ENCODE measurements around the gene ZBTB18.

Gene ZBTB18

DNA sequence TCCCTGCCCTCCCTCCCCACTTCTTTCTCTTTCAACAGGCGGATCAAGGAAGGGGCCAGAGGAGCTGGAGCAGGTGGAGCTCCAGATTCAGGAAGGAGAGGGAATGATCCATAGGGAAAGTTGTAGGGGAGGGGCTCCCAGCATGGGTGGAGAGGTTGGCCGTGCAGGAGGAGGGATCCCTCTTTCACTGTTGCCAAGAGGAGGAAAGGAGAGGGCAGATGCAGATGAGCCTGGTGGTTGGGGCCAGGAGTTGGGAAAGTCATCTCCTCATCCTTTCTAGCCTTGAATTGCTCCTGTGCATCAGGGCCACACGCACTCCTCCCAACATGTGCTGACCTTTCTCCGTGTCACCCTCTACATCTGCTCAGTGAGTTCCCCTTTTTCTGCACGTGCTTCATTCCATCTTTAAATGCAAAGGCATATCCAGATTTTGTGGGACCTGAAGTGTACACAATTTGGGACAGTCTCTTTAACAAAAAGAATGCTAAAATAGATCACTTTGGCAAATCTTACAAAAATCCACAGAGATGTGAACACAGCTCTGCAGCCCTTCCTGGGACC, 32.4 kb downstream of the ZBTB18 start:
- no peaks in the 10 kb centered on the region for H3K79me1 ChIP-seq (ENCODE audit: low read length)
- DNase-seq, result no peak
- no peak overlapping the region for H2BK12ac ChIP-seq (ENCODE audit: low read length)
- no peak overlapping the region for H3K4me2 ChIP-seq (ENCODE audit: low read length)
- H2AK5ac ChIP-seq (ENCODE audit: low read length), result no peak overlapping the region
- no peaks in the 10 kb centered on the region for H3K36me3 ChIP-seq (ENCODE audit: control insufficient read depth in 1 of 2, insufficient read depth in 2 of 2, low read length in 2 of 2)
- no peak overlapping the region for H3K4ac ChIP-seq (ENCODE audit: low read depth, low read length)
- no peak overlapping the region for H3K27ac ChIP-seq (ENCODE audit: low read depth, low read length)
- no peak overlapping the region for H2AFZ ChIP-seq (ENCODE audit: insufficient read depth, low read length, poor library complexity)
- no peak overlapping the region for H3K14ac ChIP-seq (ENCODE audit: low read length)
- no peaks in the 10 kb centered on the region for H3K9me3 ChIP-seq (ENCODE audit: insufficient read depth, low read depth, low read length)
- H2BK120ac ChIP-seq (ENCODE audit: insufficient read depth, low read length, poor library complexity), result no peak overlapping the region
- no peak overlapping the region for H3K18ac ChIP-seq (ENCODE audit: low read length)
- H4K8ac ChIP-seq (ENCODE audit: low read depth, low read length), result no peak overlapping the region
- H3K27me3 ChIP-seq (ENCODE audit: insufficient read depth, low read length), result no peaks in the 10 kb centered on the region
- H3K79me2 ChIP-seq (ENCODE audit: control insufficient read depth, insufficient read depth, low read length, poor library complexity), result no peaks in the 10 kb centered on the region
- no peak overlapping the region for H3K9ac ChIP-seq (ENCODE audit: low read length)
- H2BK5ac ChIP-seq (ENCODE audit: low read depth, low read length, poor library complexity), result no peak overlapping the region
- no peaks in the 10 kb centered on the region for H3K4me1 ChIP-seq (ENCODE audit: control insufficient read depth in 1 of 2, insufficient read depth in 2 of 2, low read length in 2 of 2)
- no peak overlapping the region for H3K4me3 ChIP-seq (ENCODE audit: low read depth, low read length)
- H4K12ac ChIP-seq (ENCODE audit: low read depth, low read length), result no peak overlapping the region
- no peak overlapping the region for H3K23ac ChIP-seq (ENCODE audit: low read length)
- whole genome bisulfite sequencing (ENCODE audit: extremely low coverage, insufficient coverage, insufficient read length), result no CpG with 5 or more reads among the region's 5 CpGs
- H4K91ac ChIP-seq (ENCODE audit: low read depth, low read length), result no peak overlapping the region

DNA sequence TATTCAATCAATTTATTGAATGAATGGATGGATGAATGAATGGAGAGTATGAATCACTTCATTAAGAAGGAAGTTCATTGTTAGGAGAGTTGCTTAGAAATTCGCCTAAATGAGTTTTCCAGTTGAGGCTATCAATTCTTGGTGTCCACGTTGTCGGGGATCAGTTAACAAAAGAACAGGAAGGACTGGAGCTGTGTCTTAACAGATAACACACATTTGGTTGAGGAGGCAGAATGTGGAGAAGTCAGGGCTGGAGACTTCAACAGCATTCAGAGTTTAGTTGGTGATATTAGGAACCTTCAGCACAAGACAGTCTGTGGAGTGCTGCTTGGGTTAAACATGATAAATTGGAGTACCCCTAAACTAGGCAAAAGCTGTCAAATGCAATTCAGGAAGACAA, 33.7 kb downstream of the ZBTB18 start:
- no peak overlapping the region for H3K18ac ChIP-seq (ENCODE audit: low read length)
- no peak overlapping the region for H2AK5ac ChIP-seq (ENCODE audit: low read length)

GRCh38 chr1:244085891-244086290, 34.8 kb downstream of the ZBTB18 start:
- H3K4me2 ChIP-seq (ENCODE audit: low read length), result no peak overlapping the region
- no peak overlapping the region for H3K4ac ChIP-seq (ENCODE audit: low read depth, low read length)
- H3K27me3 ChIP-seq (ENCODE audit: insufficient read depth, low read length), result no peaks in the 10 kb centered on the region
- no CpG with 5 or more reads among the region's 2 CpGs for WGBS (ENCODE audit: extremely low coverage, insufficient coverage, insufficient read length)
- H3K36me3 ChIP-seq (ENCODE audit: control insufficient read depth in 1 of 2, insufficient read depth in 2 of 2, low read length in 2 of 2), result no peaks in the 10 kb centered on the region
- no peak overlapping the region for H2AK5ac ChIP-seq (ENCODE audit: low read length)
- H4K8ac ChIP-seq (ENCODE audit: low read depth, low read length), result no peak overlapping the region
- H2BK12ac ChIP-seq (ENCODE audit: low read length), result no peak overlapping the region
- H4K12ac ChIP-seq (ENCODE audit: low read depth, low read length), result no peak overlapping the region
- DNase-seq, result no peak
- no peaks in the 10 kb centered on the region for H3K79me1 ChIP-seq (ENCODE audit: low read length)
- H2BK120ac ChIP-seq (ENCODE audit: insufficient read depth, low read length, poor library complexity), result no peak overlapping the region
- no peak overlapping the region for H3K14ac ChIP-seq (ENCODE audit: low read length)
- no peak overlapping the region for H3K27ac ChIP-seq (ENCODE audit: low read depth, low read length)
- H2AFZ ChIP-seq (ENCODE audit: insufficient read depth, low read length, poor library complexity), result no peak overlapping the region
- H3K18ac ChIP-seq (ENCODE audit: low read length), result no peak overlapping the region
- H3K79me2 ChIP-seq (ENCODE audit: control insufficient read depth, insufficient read depth, low read length, poor library complexity), result no peaks in the 10 kb centered on the region
- no peaks in the 10 kb centered on the region for H3K4me1 ChIP-seq (ENCODE audit: control insufficient read depth in 1 of 2, insufficient read depth in 2 of 2, low read length in 2 of 2)
- no peak overlapping the region for H3K9ac ChIP-seq (ENCODE audit: low read length)
- H3K23ac ChIP-seq (ENCODE audit: low read length), result no peak overlapping the region
- H2BK5ac ChIP-seq (ENCODE audit: low read depth, low read length, poor library complexity), result no peak overlapping the region
- no peak overlapping the region for H4K91ac ChIP-seq (ENCODE audit: low read depth, low read length)
- H3K4me3 ChIP-seq (ENCODE audit: low read depth, low read length), result no peak overlapping the region
- H3K9me3 ChIP-seq (ENCODE audit: insufficient read depth, low read depth, low read length), result peaks cover 2% of the 10 kb centered on the region

More for the DNA sequence above, 33.7 kb downstream of the ZBTB18 start:
- no peak overlapping the region for H2BK12ac ChIP-seq (ENCODE audit: low read length)
- peaks cover 2% of the 10 kb centered on the region for H3K9me3 ChIP-seq (ENCODE audit: insufficient read depth, low read depth, low read length)
- H3K4me3 ChIP-seq (ENCODE audit: low read depth, low read length), result no peak overlapping the region
- no peak overlapping the region for H2AFZ ChIP-seq (ENCODE audit: insufficient read depth, low read length, poor library complexity)
- no peak overlapping the region for H2BK5ac ChIP-seq (ENCODE audit: low read depth, low read length, poor library complexity)
- no peak overlapping the region for H3K4ac ChIP-seq (ENCODE audit: low read depth, low read length)
- DNase-seq, result no peak
- H2BK120ac ChIP-seq (ENCODE audit: insufficient read depth, low read length, poor library complexity), result no peak overlapping the region
- no peak overlapping the region for H4K91ac ChIP-seq (ENCODE audit: low read depth, low read length)
- H3K27me3 ChIP-seq (ENCODE audit: insufficient read depth, low read length), result no peaks in the 10 kb centered on the region
- no peak overlapping the region for H3K14ac ChIP-seq (ENCODE audit: low read length)
- H3K36me3 ChIP-seq (ENCODE audit: control insufficient read depth in 1 of 2, insufficient read depth in 2 of 2, low read length in 2 of 2), result no peaks in the 10 kb centered on the region
- no peak overlapping the region for H4K8ac ChIP-seq (ENCODE audit: low read depth, low read length)
- no peak overlapping the region for H3K4me2 ChIP-seq (ENCODE audit: low read length)
- H3K79me2 ChIP-seq (ENCODE audit: control insufficient read depth, insufficient read depth, low read length, poor library complexity), result no peaks in the 10 kb centered on the region
- H3K27ac ChIP-seq (ENCODE audit: low read depth, low read length), result no peak overlapping the region
- H4K12ac ChIP-seq (ENCODE audit: low read depth, low read length), result no peak overlapping the region
- H3K4me1 ChIP-seq (ENCODE audit: control insufficient read depth in 1 of 2, insufficient read depth in 2 of 2, low read length in 2 of 2), result no peaks in the 10 kb centered on the region
- no peak overlapping the region for H3K9ac ChIP-seq (ENCODE audit: low read length)
- H3K79me1 ChIP-seq (ENCODE audit: low read length), result no peaks in the 10 kb centered on the region
- no CpG with 5 or more reads among the region's 3 CpGs for WGBS (ENCODE audit: extremely low coverage, insufficient coverage, insufficient read length)
- H3K23ac ChIP-seq (ENCODE audit: low read length), result no peak overlapping the region

DNA sequence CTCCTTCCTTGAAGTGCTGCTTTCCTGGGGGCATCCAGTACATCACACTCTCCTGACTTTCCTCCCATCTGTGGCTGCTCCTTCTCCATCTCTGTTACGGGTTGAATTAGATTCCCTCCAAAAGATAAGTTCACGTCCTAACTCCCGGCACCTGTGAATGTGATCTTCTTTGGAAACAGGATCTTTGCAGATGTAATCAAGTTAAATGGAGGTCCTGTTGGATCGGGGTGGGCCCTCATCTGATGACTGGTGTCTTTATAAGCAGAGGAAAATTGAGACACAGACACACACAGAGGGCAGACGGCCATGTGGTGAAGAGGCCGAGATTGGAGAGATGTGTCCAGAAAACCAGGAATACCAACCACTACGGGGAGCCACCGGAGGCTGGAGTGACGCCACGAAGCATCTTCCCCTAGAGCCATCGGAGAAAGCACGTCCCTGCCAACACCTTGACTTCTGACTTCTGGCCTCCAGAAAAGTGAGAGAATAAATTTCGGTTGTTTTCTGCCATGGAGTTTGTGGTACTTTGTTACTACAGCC, 36.0 kb downstream of the ZBTB18 start:
- no peak overlapping the region for H3K4me2 ChIP-seq (ENCODE audit: low read length)
- H2BK120ac ChIP-seq (ENCODE audit: insufficient read depth, low read length, poor library complexity), result no peak overlapping the region
- no peaks in the 10 kb centered on the region for H3K4me1 ChIP-seq (ENCODE audit: control insufficient read depth in 1 of 2, insufficient read depth in 2 of 2, low read length in 2 of 2)
- no peak overlapping the region for H3K18ac ChIP-seq (ENCODE audit: low read length)
- H3K27ac ChIP-seq (ENCODE audit: low read depth, low read length), result no peak overlapping the region
- no peaks in the 10 kb centered on the region for H3K79me1 ChIP-seq (ENCODE audit: low read length)
- H2AK5ac ChIP-seq (ENCODE audit: low read length), result no peak overlapping the region
- peaks cover 2% of the 10 kb centered on the region for H3K9me3 ChIP-seq (ENCODE audit: insufficient read depth, low read depth, low read length)
- H4K8ac ChIP-seq (ENCODE audit: low read depth, low read length), result no peak overlapping the region
- no peak overlapping the region for H3K4ac ChIP-seq (ENCODE audit: low read depth, low read length)
- H2BK5ac ChIP-seq (ENCODE audit: low read depth, low read length, poor library complexity), result no peak overlapping the region
- H3K4me3 ChIP-seq (ENCODE audit: low read depth, low read length), result no peak overlapping the region
- no peak overlapping the region for H4K12ac ChIP-seq (ENCODE audit: low read depth, low read length)
- no peak for DNase-seq
- no peaks in the 10 kb centered on the region for H3K27me3 ChIP-seq (ENCODE audit: insufficient read depth, low read length)
- H3K79me2 ChIP-seq (ENCODE audit: control insufficient read depth, insufficient read depth, low read length, poor library complexity), result no peaks in the 10 kb centered on the region
- H4K91ac ChIP-seq (ENCODE audit: low read depth, low read length), result no peak overlapping the region
- no peak overlapping the region for H3K14ac ChIP-seq (ENCODE audit: low read length)
- WGBS (ENCODE audit: extremely low coverage, insufficient coverage, insufficient read length), result no CpG with 5 or more reads among the region's 13 CpGs
- no peak overlapping the region for H3K23ac ChIP-seq (ENCODE audit: low read length)
- H2BK12ac ChIP-seq (ENCODE audit: low read length), result no peak overlapping the region
- no peak overlapping the region for H2AFZ ChIP-seq (ENCODE audit: insufficient read depth, low read length, poor library complexity)
- no peaks in the 10 kb centered on the region for H3K36me3 ChIP-seq (ENCODE audit: control insufficient read depth in 1 of 2, insufficient read depth in 2 of 2, low read length in 2 of 2)
- no peak overlapping the region for H3K9ac ChIP-seq (ENCODE audit: low read length)

All from trophoblast cell (in vitro differentiated cells and primary cell).